Small intestine (tissue), 7 donors: ENCODE data around the gene BCAS3. TPM values are rescaled to one million over a fixed set of nuclear protein-coding genes. Genes with fewer than 3 reads are reported as not detected.

Experiments
- DNase-seq, 2 donors: peaks; one replicate each; pipeline versions ENCODE4 v3.0.0 to v3.0.0-alpha.2; 2013
- FAIRE-seq: peaks from 2 replicates; lab custom pipeline; 2012; peaks lifted over from hg19 to GRCh38; lab: Jason Lieb, UNC
- H3K27ac ChIP-seq, 3 donors: one replicate each; pipeline ENCODE4 v1.5.1; 2013; ENCODE audit warnings: low read length in 2 of 3, mild to moderate bottlenecking in 2 of 3, control low read depth in 1 of 3, inconsistent platforms in 1 of 3, low read depth in 1 of 3, moderate library complexity in 1 of 3
- H3K27me3 ChIP-seq, 3 donors: one replicate each; pipeline ENCODE4 v1.6.1; 2013; ENCODE audit warnings: low read length in 3 of 3, inconsistent platforms in 1 of 3; ENCODE audit not compliant: control insufficient read depth in 3 of 3, insufficient read depth in 3 of 3
- H3K36me3 ChIP-seq, 3 donors: one replicate each; pipeline ENCODE4 v1.6.1; 2013; ENCODE audit warnings: low read length in 3 of 3, inconsistent platforms in 1 of 3, low read depth in 1 of 3, mild to moderate bottlenecking in 1 of 3, moderate library complexity in 1 of 3; ENCODE audit not compliant: control insufficient read depth in 3 of 3, insufficient read depth in 2 of 3
- H3K4me1 ChIP-seq, 3 donors: one replicate each; pipeline ENCODE4 v1.6.1; 2013; ENCODE audit warnings: low read length in 2 of 3, inconsistent platforms in 1 of 3, low read depth in 1 of 3, mild to moderate bottlenecking in 1 of 3, moderate library complexity in 1 of 3; ENCODE audit not compliant: control insufficient read depth in 3 of 3, insufficient read depth in 2 of 3
- H3K4me3 ChIP-seq, 3 donors: one replicate each; pipeline ENCODE4 v1.5.1; 2013; ENCODE audit warnings: low read length in 3 of 3, control low read depth in 1 of 3, inconsistent platforms in 1 of 3, low read depth in 1 of 3, mild to moderate bottlenecking in 1 of 3, moderate library complexity in 1 of 3
- H3K9me3 ChIP-seq, 2 donors: one replicate each; pipeline ENCODE4 v1.6.1; 2013; ENCODE audit warnings: low read depth in 1 of 2, low read length in 1 of 2; ENCODE audit not compliant: control insufficient read depth in 2 of 2, insufficient read depth in 1 of 2
- whole genome bisulfite sequencing, 3 donors: extraction: QIAGEN DNeasy Blood & Tissue Kit; methylation state at CpG; one replicate each; pipeline ENCODE4 v1.1.7; 2013; 5-methylcytosine and 5-hydroxymethylcytosine counted together
- polyA plus RNA-seq, 4 donors: library from polyadenylated mRNA; stranded (reverse) in 3 of 4; unstranded in 1 of 4; fragments of 200-250 nt in 3 of 4; fragments of 120-200 nt in 1 of 4; gene quantifications; one replicate each; pipeline versions ENCODE4 v1.2.1 to v1.2.3, GENCODE V29; 2013
- donor health status: healthy with polysubstance abuse.
- donor health status: control.
- donor health status: control.
- donor health status: Bipolar disorder and iron deficiency.
- donor health status: healthy.

Gene BCAS3
- polyA plus RNA-seq, 4 donors, result 4.4 to 10.5 (median 4.8) TPM

DNA sequence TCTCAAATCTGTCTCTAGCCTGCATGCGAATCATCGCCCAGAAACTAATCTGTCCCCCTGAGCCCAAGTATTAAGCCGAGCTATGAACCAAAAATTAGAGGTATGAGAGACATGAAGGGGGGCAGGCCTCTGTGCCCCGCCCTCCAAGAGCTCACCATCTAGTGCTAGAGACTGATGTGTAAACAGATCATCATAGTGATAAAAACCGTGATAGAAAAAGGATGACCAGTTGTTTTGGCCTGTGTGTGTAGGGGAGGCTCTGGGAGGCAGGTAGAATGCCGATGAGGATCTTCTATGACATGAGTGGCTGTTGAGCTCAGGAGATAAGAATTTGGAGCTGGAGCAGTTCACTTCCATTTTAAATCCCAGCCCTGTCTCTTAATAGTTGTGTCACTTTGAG is 632.9 kb downstream of the BCAS3 start:
- FAIRE-seq, result no peak
- H3K27ac ChIP-seq, result no peak overlapping the region

DNA sequence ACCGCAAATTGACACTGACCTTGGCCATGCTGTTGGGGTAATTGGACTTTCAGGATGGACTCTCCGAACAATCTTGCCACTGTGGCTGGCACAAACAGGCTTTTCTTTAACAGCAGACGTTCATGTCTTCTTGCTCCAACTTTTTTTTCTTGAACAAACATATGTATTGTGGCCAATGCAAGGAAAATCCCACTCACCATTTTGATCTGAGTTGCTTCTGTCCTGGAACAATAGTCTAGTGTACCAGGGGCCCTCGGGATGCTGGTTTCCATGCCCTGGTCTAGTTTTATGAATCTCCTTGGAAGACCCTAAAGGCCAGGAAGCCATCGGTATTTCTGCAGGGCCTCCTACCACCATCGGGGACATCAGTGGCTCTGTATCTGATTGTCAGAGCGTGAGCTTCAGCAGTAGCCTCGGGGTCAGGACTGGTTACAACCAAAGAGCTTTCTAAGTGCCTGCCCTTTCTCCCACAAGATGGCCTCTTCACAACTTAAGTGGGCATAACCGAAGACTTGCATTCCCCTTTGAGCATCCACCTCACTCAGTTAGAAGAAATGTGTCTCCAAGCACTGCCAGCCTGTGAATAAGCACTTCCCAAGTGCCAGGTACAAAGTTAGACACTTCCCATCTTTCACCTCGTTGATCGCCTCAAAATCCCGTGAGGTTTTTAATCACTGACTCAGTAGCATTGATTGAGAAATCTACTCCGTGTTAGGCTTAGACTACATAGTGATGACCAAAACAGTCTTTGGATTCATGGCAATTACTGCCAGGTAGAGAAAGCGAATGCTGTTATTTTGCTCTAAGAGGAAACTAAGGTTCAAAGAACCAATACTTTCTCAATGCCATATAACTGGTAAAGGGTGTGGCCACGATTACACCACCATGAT is 635.0 kb downstream of the BCAS3 start:
- Histone ChIP-seq H3K4me1 (no peaks in the 10 kb centered on the region), H3K9me3 (no peaks in the 10 kb centered on the region), H3K27me3 (no peaks in the 10 kb centered on the region), H3K36me3 (no peaks in the 10 kb centered on the region), H3K4me3 (no peak overlapping the region), H3K27ac (no peak overlapping the region)
- FAIRE-seq, result no peak
- 86 to 95% (median 92%) methylated on average over 15 of the region's 15 CpGs for WGBS, 3 donors
- no peak for DNase-seq

More for the DNA sequence above, 632.9 kb downstream of the BCAS3 start:
- no peaks in the 10 kb centered on the region for H3K27me3 ChIP-seq
- 84 to 85% (median 84%) methylated on average over 6 of the region's 6 CpGs for WGBS, 3 donors
- H3K36me3 ChIP-seq, result no peaks in the 10 kb centered on the region
- no peak overlapping the region for H3K4me3 ChIP-seq
- H3K4me1 ChIP-seq, result no peaks in the 10 kb centered on the region
- no peaks in the 10 kb centered on the region for H3K9me3 ChIP-seq
- no peak for DNase-seq

DNA sequence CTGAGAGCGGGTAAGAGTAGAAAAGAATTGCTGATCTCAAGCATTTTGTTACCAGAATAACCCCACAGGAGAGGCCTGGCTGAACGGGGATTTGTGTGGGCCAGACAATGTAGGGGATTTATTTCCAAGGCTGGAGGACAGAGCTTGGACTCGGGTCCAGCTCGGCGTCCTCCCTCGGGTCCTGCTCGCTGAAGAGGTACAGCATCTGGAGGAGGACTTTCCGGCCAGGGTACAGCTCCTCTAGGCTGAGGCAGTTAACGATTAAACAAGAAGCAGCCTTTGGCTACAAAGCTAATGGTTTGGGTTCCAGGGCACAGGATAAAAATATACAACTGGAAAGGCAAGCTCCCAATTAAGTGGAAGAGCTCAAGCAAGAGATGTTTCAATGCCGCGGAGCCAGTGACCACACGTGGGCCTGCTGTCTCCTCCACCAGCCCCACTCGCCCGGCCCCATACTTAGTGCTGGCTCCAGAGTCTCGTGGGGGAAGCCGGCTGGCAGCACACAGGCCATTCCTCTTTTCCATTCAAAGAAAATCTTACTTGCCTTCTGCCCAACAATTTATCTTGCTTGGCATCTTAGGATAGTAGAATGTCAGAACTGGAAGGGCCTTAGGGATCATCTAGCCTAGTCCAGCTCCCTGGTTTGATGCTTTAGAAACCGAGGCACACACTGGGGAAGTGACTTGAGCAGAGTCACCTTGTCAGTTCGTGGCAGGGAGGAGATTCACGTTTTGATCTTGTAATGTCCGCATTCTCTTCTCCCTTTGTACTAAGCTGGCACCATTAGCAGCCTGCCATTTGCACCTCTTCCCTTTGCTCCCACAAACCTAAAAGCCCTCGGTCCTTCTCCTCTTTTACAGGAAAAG is 636.0 kb downstream of the BCAS3 start:
- peak overlapping the region in 1 of 3 donors; percentile 53 for H3K27ac ChIP-seq
- no peaks in the 10 kb centered on the region for H3K27me3 ChIP-seq
- no peaks in the 10 kb centered on the region for H3K9me3 ChIP-seq
- H3K4me1 ChIP-seq, result no peaks in the 10 kb centered on the region
- DNase-seq (peak in 1 of 2 donors; percentile 23), FAIRE-seq (no peak)
- no peak overlapping the region for H3K4me3 ChIP-seq
- no peaks in the 10 kb centered on the region for H3K36me3 ChIP-seq
- 76 to 85% (median 83%) methylated on average over 21 of the region's 21 CpGs for WGBS, 3 donors

DNA sequence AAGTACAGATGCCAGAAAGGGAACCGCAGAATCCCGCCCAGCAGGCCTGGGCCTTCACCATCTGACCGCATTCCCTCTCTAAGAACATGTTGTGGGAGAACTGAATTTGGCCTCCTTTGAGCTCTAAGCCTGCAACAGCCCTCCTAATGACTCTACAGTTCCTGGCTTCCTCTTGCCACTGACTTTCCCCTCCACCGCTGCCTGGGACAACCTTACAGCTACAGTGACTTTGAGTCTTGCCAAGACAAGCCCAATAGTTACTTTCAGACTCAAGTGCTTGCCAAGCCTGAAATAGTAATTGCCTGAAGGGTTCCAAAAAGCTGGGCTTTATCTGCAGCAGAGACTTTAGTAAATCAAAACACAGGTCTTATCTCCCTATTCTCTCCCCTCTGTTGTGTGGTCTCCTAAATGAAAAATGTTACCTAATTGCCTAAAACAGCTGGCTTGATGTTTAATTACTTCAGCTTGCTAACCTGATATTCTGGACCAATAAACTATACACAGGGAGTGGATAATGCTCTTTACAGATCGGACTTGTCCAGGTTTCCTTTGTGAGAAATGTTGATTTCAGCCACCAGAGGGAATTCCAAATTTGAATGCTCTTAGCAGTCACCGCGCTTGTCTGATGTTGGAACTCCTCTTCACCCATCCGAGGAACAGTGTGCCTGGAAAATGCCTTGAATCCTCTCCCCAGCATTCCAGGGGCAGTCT is 636.9 kb downstream of the BCAS3 start:
- Histone ChIP-seq H3K36me3 (no peaks in the 10 kb centered on the region), H3K4me1 (no peaks in the 10 kb centered on the region), H3K27me3 (no peaks in the 10 kb centered on the region), H3K4me3 (no peak overlapping the region), H3K27ac (peak overlapping the region in 1 of 3 donors; percentile 53), H3K9me3 (no peaks in the 10 kb centered on the region)
- no peak for FAIRE-seq
- DNase-seq, result no peak
- 70 to 89% (median 86%) methylated on average over 8 of the region's 8 CpGs for WGBS, 3 donors

DNA sequence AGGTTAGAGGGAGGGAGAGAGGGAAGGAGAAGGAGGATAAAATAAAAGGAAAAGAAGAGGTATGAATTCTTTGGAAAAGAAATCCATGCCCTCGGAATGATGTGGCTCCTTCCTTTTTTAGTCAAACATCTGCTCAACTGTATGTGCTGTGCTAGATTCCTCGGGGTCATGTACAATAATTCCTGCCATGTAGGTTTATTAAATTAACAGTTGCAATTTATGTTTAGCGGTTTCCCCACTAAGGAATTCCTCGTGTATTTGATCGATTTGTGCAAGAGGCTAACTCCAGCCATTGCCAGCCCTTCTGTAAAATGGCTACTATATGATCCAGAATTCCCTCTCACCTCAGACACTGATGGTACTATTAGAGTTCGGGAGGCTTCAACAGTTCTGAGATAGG is 639.0 kb downstream of the BCAS3 start:
- H3K4me1 ChIP-seq, result no peaks in the 10 kb centered on the region
- H3K36me3 ChIP-seq, result no peaks in the 10 kb centered on the region
- DNase-seq (no peak), FAIRE-seq (no peak)
- H3K27ac ChIP-seq, result no peak overlapping the region
- H3K27me3 ChIP-seq, result no peaks in the 10 kb centered on the region
- WGBS, 3 donors, result 89 to 93% (median 90%) methylated on average over 6 of the region's 6 CpGs
- no peaks in the 10 kb centered on the region for H3K9me3 ChIP-seq
- H3K4me3 ChIP-seq, result no peak overlapping the region

DNA sequence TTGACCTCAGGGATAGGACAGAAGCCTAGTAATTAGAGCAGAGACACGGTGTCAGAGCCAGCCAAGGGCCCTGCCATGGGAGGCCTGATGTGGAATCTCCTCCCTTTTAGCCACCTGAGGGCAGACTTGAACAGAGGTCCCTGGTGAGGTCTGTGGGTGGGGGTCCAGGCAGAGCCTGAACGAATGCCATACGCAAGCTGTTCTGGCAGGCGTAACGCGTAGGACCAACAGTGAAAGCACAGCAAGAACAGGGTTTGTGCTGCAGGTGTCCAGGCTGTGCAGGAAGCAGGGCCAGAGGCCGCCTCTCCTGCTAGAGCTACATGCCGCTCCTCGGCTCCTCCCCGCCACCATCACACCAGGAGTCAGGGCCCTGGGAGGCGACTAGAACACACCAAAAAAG is 640.1 kb downstream of the BCAS3 start:
- Histone ChIP-seq H3K27ac (no peak overlapping the region), H3K27me3 (no peaks in the 10 kb centered on the region), H3K36me3 (no peaks in the 10 kb centered on the region), H3K4me1 (no peaks in the 10 kb centered on the region), H3K4me3 (no peak overlapping the region), H3K9me3 (no peaks in the 10 kb centered on the region)
- WGBS, 3 donors, result 95 to 98% (median 96%) methylated on average over 11 of the region's 11 CpGs
- FAIRE-seq, result no peak
- no peak for DNase-seq

DNA sequence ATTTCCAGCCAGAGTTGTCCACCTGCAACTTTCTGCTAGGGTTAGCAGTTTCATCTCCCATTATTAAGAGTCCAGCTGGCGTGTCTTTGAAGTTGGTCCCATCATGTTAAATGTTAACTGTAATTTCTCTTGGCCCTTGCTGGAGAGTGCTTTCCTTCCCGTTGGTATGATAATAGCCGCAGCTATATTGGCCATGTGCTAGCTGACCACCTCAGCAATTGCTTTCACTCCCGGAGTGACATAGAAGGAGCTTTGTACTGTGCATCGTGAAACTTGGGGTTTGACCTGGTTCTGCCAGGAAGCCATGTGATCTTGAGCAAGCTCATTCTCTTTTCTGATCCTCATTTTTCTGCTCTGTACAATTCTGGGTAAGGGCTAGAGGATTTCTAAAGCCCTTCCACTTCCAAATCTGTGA is 641.0 kb downstream of the BCAS3 start:
- WGBS, 3 donors, result 74 to 82% (median 78%) methylated on average over 5 of the region's 5 CpGs
- FAIRE-seq (no peak), DNase-seq (peak in 1 of 2 donors; percentile 18)
- Histone ChIP-seq H3K36me3 (no peaks in the 10 kb centered on the region), H3K27ac (no peak overlapping the region), H3K9me3 (no peaks in the 10 kb centered on the region), H3K4me3 (no peak overlapping the region), H3K27me3 (no peaks in the 10 kb centered on the region), H3K4me1 (no peaks in the 10 kb centered on the region)

DNA sequence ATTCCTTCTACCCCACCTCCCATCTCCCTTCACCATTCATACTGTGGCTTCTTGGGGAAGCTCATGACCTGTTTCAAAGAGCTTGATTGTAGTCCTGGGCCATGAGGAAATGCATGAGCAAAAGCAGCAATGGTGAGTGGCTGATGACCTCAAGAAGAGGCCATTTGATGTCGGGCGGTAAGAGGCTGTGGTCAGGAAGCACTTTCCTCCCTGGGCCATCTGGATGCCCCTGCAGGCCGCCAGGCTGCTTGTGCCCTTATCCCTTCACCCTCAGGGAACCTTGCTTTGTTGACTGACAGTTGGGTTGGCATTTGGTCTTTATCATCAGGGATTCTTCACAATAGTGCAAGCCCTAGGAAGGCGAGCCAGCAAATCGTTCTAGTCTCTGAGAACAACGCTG is 643.7 kb downstream of the BCAS3 start:
- H3K27me3 ChIP-seq, result no peaks in the 10 kb centered on the region
- H3K9me3 ChIP-seq, result no peaks in the 10 kb centered on the region
- H3K4me3 ChIP-seq, result no peak overlapping the region
- no peak for DNase-seq
- FAIRE-seq, result no peak
- H3K4me1 ChIP-seq, result no peaks in the 10 kb centered on the region
- no peaks in the 10 kb centered on the region for H3K36me3 ChIP-seq
- H3K27ac ChIP-seq, result no peak overlapping the region
- 86 to 96% (median 93%) methylated on average over 6 of the region's 6 CpGs for WGBS, 3 donors
